ENCODE data around the gene HTT. TPM values are rescaled to one million over a fixed set of nuclear protein-coding genes. Genes with fewer than 3 reads are reported as not detected.

Gene HTT
- total and polyA plus RNA-seq, 10 of the 15 experiments (the other 5 are each of a cell fraction or from before 2014, with no cell fraction given): 3.3 to 113 (median 43.3) TPM

GRCh38 chr4:3123181-3123671 is 48.7 kb downstream of the HTT start:
- no peak for TF ChIP-seq FOXK2 (IDR thresholded peaks at IDR 0.05)
- ChIA-PET CTCF (interaction anchor here (0.9 to 1.9 kb wide), 4 partner anchors 11 to 18 kb away, joined by 3 to 9 read pairs (median 4); no protein-coding TSS in a partner anchor), POLR2A (no interaction called here), RAD21 (ENCODE audit: unreplicated experiment) (interaction anchor here (0.8 kb wide), 1 partner anchor 13 kb away, joined by 3 read pairs; no protein-coding TSS in a partner anchor), SMC1A (ENCODE audit: uncharacterized antibody, unreplicated experiment) (interaction anchor here (0.7 to 2.2 kb wide), 5 partner anchors 11 to 77 kb away, joined by 3 to 14 read pairs (median 4); no protein-coding TSS in a partner anchor)
- in situ Hi-C loops (cut with MboI): no loop called here
- intact Hi-C loops (cut with micrococcal nuclease; ENCODE audit: unreplicated experiment): no loop called here
- Histone ChIP-seq H3K4me1 (ENCODE audit: control insufficient read depth, insufficient read depth, low read length) (no peaks in the 10 kb centered on the region), H2AFZ (ENCODE audit: control insufficient read depth, low read depth, low read length) (no peak overlapping the region), H3K27ac (ENCODE audit: control insufficient read depth, insufficient read depth) (no peak overlapping the region), H3K79me2 (ENCODE audit: control insufficient read depth, insufficient read depth, low read length) (no peaks in the 10 kb centered on the region), H3K36me3 (ENCODE audit: control insufficient read depth in 2 of 2, insufficient read depth in 2 of 2, low read length in 1 of 2) (peaks cover 22 to 53% of the 10 kb centered on the region in 2 experiments), H3K9me3 (replicated peaks; ENCODE audit: control insufficient read depth, insufficient read depth, low read length) (no peaks in the 10 kb centered on the region), H3K4me3 (no peak overlapping the region), H3K9ac (ENCODE audit: control insufficient read depth, insufficient read depth, low read length) (no peak overlapping the region), H3K4me2 (ENCODE audit: control insufficient read depth, insufficient read depth) (no peak overlapping the region), H3K27me3 (replicated peaks in 1 of 2; ENCODE audit: control insufficient read depth in 2 of 2, insufficient read depth in 2 of 2, low read length in 1 of 2) (no peaks in the 10 kb centered on the region), H4K20me1 (ENCODE audit: control insufficient read depth, insufficient read depth) (no peaks in the 10 kb centered on the region)
- ATAC-seq (no peak), FAIRE-seq (no peak), DNase-seq (ENCODE audit: low read depth, low spot score) (no peak)
- WGBS (ENCODE audit: insufficient coverage, insufficient replicate concordance, low lambda C conversion rate, missing lambda C conversion rate): 99% methylated on average over 3 of the region's 3 CpGs
- no TSS peak for BruUV-seq (replicated peaks)

GRCh38 chr4:3124070-3124767 is 49.7 kb downstream of the HTT start:
- no peak overlapping the region for H3K4me2 ChIP-seq (ENCODE audit: control insufficient read depth, insufficient read depth)
- SMC1A ChIA-PET (ENCODE audit: uncharacterized antibody, unreplicated experiment): interaction anchor here (1.4 to 1.5 kb wide), 2 partner anchors 10 to 12 kb away, joined by 3 to 5 read pairs; no protein-coding TSS in a partner anchor
- H3K4me3 ChIP-seq: no peak overlapping the region
- DNase-seq (ENCODE audit: low read depth, low spot score) (no peak), ATAC-seq (no peak), FAIRE-seq (no peak)
- in situ Hi-C loops (cut with MboI) (no loop called here), intact Hi-C loops (cut with micrococcal nuclease; ENCODE audit: unreplicated experiment) (no loop called here)
- no TSS peak for BruUV-seq (replicated peaks)
- POLR2A ChIA-PET: no interaction called here
- CTCF ChIA-PET: no interaction called here
- H3K79me2 ChIP-seq (ENCODE audit: control insufficient read depth, insufficient read depth, low read length): no peaks in the 10 kb centered on the region
- H4K20me1 ChIP-seq (ENCODE audit: control insufficient read depth, insufficient read depth): no peaks in the 10 kb centered on the region
- no peak overlapping the region for H3K9ac ChIP-seq (ENCODE audit: control insufficient read depth, insufficient read depth, low read length)
- 85% methylated on average over 7 of the region's 7 CpGs for WGBS (ENCODE audit: insufficient coverage, insufficient replicate concordance, low lambda C conversion rate, missing lambda C conversion rate)
- no peak overlapping the region for H2AFZ ChIP-seq (ENCODE audit: control insufficient read depth, low read depth, low read length)
- no peaks in the 10 kb centered on the region for H3K4me1 ChIP-seq (ENCODE audit: control insufficient read depth, insufficient read depth, low read length)
- no peak overlapping the region for H3K27ac ChIP-seq (ENCODE audit: control insufficient read depth, insufficient read depth)
- H3K36me3 ChIP-seq (ENCODE audit: control insufficient read depth in 2 of 2, insufficient read depth in 2 of 2, low read length in 1 of 2): peaks cover 25 to 57% of the 10 kb centered on the region in 2 experiments
- RAD21 ChIA-PET (ENCODE audit: unreplicated experiment): no interaction called here
- no peaks in the 10 kb centered on the region for H3K27me3 ChIP-seq (replicated peaks in 1 of 2; ENCODE audit: control insufficient read depth in 2 of 2, insufficient read depth in 2 of 2, low read length in 1 of 2)
- no peak for TF ChIP-seq CHD1 (IDR thresholded peaks at IDR 0.05; ENCODE audit: low read depth, low read length)
- H3K9me3 ChIP-seq (replicated peaks; ENCODE audit: control insufficient read depth, insufficient read depth, low read length): no peaks in the 10 kb centered on the region

Measured in GM12878 (cell line).